AG08396 (cell line): ENCODE results near the gene RBM34.
"Not testable (repeated sequence)": the region's sequence is repeated elsewhere in the genome, so short reads cannot be mapped to it uniquely, and the experiment has no call there.

Source experiments
- DNase-seq: peaks from one replicate; pipeline ENCODE4 v3.0.0; 2012; ENCODE audit warnings: low spot score, mixed read lengths

The RBM34 gene

GRCh38 chr1:235091319-235092044 lies 69.6 kb downstream of the RBM34 start:
- DNase-seq = not testable (repeated sequence)

DNA sequence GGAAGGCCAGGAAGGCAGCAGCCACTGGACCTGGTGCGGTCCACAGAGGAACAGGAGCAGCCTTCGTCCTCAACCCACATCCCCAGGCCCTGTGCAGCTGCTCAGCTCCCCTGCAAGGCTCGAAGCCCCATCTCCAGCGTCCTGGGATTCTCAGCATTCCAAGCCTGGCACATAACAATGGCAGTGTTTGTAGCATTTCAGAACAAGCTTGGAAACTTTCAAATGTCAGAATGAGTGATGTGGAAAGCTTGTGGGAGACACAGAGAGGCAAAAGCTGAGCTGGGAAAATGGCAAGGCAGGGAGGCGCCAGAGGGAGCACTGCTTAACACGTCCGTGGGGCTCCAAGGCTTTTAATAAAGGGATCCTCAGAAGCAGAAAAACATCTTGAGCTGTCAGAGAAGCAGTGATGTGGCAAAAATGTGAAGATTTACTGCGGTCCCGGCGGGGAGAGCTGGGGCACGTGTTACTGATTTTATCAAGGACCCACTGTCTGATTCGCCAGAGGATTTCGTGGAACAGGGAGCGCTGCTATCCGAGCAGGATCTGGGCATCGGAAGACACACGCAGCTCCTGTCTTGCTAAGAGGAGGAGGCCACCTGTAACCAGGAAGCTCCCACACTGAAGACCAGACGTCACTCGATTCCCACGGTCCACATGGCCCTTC lies 70.5 kb downstream of the RBM34 start:
- DNase-seq = no peak

DNA sequence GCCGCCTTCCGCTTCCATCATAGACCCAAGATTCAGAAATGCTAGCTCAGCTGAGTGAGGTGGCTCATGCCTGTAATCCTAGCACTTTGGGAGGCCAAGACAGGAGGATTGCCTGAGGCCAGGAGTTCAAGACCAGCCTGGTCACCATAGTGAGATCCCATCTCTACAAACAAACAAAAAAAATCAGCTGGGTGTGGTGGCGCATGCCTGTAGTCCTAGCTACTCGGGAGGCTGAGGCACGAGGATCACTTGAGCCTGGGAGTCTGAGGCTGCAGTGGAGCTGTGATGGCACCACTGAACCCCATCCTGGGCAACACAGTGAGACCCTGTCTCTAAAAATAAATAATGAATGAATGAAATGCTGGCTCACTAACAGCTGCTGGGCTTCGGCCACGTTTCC lies 72.1 kb downstream of the RBM34 start:
- DNase-seq = no peak

DNA sequence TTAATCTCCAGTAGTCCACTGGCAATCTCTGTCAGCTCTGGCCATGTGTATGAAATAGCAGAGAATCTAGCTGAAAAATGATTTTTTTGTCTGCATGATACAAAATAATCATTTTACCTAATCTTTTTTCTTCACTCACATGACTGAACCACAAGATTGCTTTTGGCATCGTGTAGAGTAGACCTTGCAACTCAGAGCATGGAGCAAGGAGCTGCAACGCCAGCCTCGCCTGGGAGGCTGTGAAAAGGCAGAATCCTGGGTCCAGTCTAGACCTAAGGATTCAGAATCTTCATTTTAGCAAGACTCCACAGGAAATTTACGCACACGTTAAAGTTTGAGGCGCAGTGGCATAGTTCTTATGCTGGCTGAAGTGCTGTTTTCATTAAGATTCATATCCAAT lies 72.6 kb downstream of the RBM34 start:
- no peak for DNase-seq

- no peak for DNase-seq
These were observed 73.1 kb downstream of the RBM34 start for GRCh38 chr1:235087906-235088305.

DNA sequence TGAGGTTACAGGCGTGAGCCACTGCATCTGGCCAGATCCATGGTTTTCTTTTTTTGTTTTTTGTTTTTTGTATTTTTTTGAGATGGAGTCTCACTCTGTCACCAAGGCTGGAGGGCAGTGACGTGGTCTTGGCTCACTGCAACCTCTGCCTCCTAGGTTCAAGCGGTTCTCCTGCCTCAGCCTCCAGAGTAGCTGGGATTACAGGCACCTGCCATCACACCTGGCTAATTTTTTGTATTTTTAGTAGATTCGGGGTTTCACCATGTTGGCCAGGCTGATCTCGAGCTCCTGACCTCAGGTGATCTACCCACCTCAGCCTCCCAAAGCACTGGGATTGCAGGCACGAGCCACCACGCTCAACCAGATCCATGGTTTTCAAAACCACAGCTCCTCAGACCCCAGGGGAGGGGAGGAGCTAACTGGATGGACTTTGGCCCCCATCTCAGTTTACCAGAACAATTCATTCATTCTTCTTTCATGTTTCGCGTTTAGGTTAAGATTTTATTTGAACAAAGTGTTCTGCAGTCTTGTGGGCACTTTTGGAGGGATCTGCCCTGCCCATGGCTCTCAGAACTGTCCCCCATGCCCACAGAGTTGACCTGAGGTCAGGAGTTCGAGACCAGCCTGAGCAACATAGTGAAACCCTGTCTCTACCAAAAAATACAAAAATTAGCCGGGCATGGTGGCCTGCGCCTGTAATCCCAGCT lies 75.5 kb downstream of the RBM34 start:
- DNase-seq = not testable (repeated sequence)
